CD4-positive, alpha-beta T cell (primary cell): ENCODE data around the gene GNAS-AS1. TPM values are rescaled to one million over a fixed set of nuclear protein-coding genes. Genes with fewer than 3 reads are reported as not detected.

ENCODE experiments used
- ATAC-seq: fragments of 200-7000 bp; cut with Tn5 transposase; one replicate; pipeline ENCODE4 v1.10.0; 2022; ENCODE audit warnings: mild to moderate bottlenecking; ENCODE audit not compliant: poor library complexity
- CTCF ChIA-PET: fragments of 350-600 bp; sonication (Branson Sonifier 250); formaldehyde crosslinking; loops from one replicate; lab custom pipeline; 2021; ENCODE audit warnings: antibody characterized with exemption, inconsistent platforms; lab: Charles Lee
- POLR2A ChIA-PET: fragments of 350-600 bp; sonication (Branson Sonifier 250); formaldehyde crosslinking; loops from one replicate; lab custom pipeline; 2021; ENCODE audit warnings: antibody characterized with exemption, inconsistent platforms; lab: Charles Lee
- DNase-seq, 14 experiments: peaks; one replicate each; pipeline ENCODE4 v3.0.0-alpha.2; 2013 to 2020; ENCODE audit warnings: mixed read lengths in 2 of 14
- H3K27ac ChIP-seq, 2 donors: one replicate each; pipeline versions ENCODE4 v1.5.1 to v1.7.0; 2013; ENCODE audit warnings: low read length in 2 of 2, low read depth in 1 of 2, mild to moderate bottlenecking in 1 of 2
- H3K27me3 ChIP-seq, 2 experiments: 1 replicate in 1 of 2; 2 replicates in 1 of 2; pipeline versions ENCODE4 v1.6.1 to v1.7.0; 2013; ENCODE audit warnings: low read length in 2 of 2, control low read depth in 1 of 2, mild to moderate bottlenecking in 1 of 2, moderate library complexity in 1 of 2; ENCODE audit not compliant: insufficient read depth in 2 of 2, control insufficient read depth in 1 of 2
- H3K36me3 ChIP-seq: one replicate; pipeline ENCODE4 v1.6.1; 2013; ENCODE audit warnings: low read length, control low read depth; ENCODE audit not compliant: insufficient read depth
- H3K4me1 ChIP-seq: one replicate; pipeline ENCODE4 v1.6.1; 2013; ENCODE audit warnings: low read length, control low read depth; ENCODE audit not compliant: insufficient read depth
- H3K4me3 ChIP-seq: one replicate; pipeline ENCODE4 v1.5.1; 2013; ENCODE audit warnings: mild to moderate bottlenecking, low read length, moderate library complexity
- H3K9me3 ChIP-seq, 2 experiments: 1 replicate in 1 of 2; 2 replicates in 1 of 2; pipeline versions ENCODE4 v1.6.1 to v1.7.0; 2013; ENCODE audit warnings: low read length in 2 of 2, mild to moderate bottlenecking in 2 of 2, control low read depth in 1 of 2, moderate library complexity in 1 of 2; ENCODE audit not compliant: control insufficient read depth in 1 of 2, insufficient read depth in 1 of 2
- H3K27ac Mint-ChIP-seq: one replicate; pipeline ENCODE4 v1.8.0; 2020; ENCODE audit warnings: mixed read lengths
- H3K27me3 Mint-ChIP-seq: one replicate; pipeline ENCODE4 v1.8.0; 2021; ENCODE audit warnings: mixed read lengths
- H3K36me3 Mint-ChIP-seq: one replicate; pipeline ENCODE4 v1.8.0; 2021; ENCODE audit warnings: low read depth, mixed read lengths
- H3K4me1 Mint-ChIP-seq: one replicate; pipeline ENCODE4 v1.8.0; 2021; ENCODE audit warnings: low read depth, mixed read lengths
- H3K4me3 Mint-ChIP-seq: one replicate; pipeline ENCODE4 v1.8.0; 2020; ENCODE audit warnings: mild to moderate bottlenecking, mixed read lengths
- H3K9me3 Mint-ChIP-seq: one replicate; pipeline ENCODE4 v1.8.0; 2020; ENCODE audit warnings: mixed read lengths
- CTCF ChIP-seq: fragments of 200-600 bp; IDR thresholded peaks from one replicate; pipeline ENCODE4 v1.8.0; 2022; ENCODE audit warnings: antibody characterized with exemption, mild to moderate bottlenecking
- intact Hi-C, 2 experiments: fragments of 100-400 bp; cut with DNase I in 1 of 2; cut with micrococcal nuclease in 1 of 2; formaldehyde crosslinking; loops; one replicate each; pipeline versions ENCODE4 v1.15.1 to v1.9.0; 2023 to 2025; cut with DNase I, micrococcal nuclease
- total RNA-seq, 174 experiments: library from RNA in 2 of 174; stranded (reverse) in 2 of 174; gene quantifications; one replicate each; pipeline ENCODE4 v1.2.3 and lab custom pipeline; 2021 to 2026

GNAS-AS1 gene
- total RNA-seq, 2 experiments from 2014 or later: not detected

GRCh38 chr20:58875111-58875510 lies 24.4 kb upstream of the GNAS-AS1 start:
- POLR2A ChIA-PET: interaction anchor here (0.9 to 1.3 kb wide), 2 partner anchors 14 to 16 kb away, joined by 3 read pairs; no protein-coding TSS in a partner anchor
- Mint-ChIP-seq H3K4me3 (no peak overlapping the region), H3K4me1 (peaks cover 32% of the 10 kb centered on the region), H3K9me3 (no peaks in the 10 kb centered on the region), H3K36me3 (no peaks in the 10 kb centered on the region), H3K27me3 (no peaks in the 10 kb centered on the region), H3K27ac (no peak overlapping the region)
- peaks cover 21% of the 10 kb centered on the region for H3K4me1 ChIP-seq
- no peaks in the 10 kb centered on the region for H3K27me3 ChIP-seq
- H3K27ac ChIP-seq: no peak overlapping the region
- no peaks in the 10 kb centered on the region for H3K9me3 ChIP-seq
- DNase-seq: no peak
- no peak overlapping the region for H3K4me3 ChIP-seq
- intact Hi-C loops: no loop called here
- ATAC-seq: no peak
- CTCF ChIA-PET: no interaction called here
- no peaks in the 10 kb centered on the region for H3K36me3 ChIP-seq
- no peak for TF ChIP-seq CTCF

GRCh38 chr20:58874469-58874868 lies 23.8 kb upstream of the GNAS-AS1 start:
- POLR2A ChIA-PET: interaction anchor here (0.9 to 1.3 kb wide), 2 partner anchors 14 to 17 kb away, joined by 3 read pairs; no protein-coding TSS in a partner anchor

GRCh38 chr20:58871533-58872102 lies 20.9 kb upstream of the GNAS-AS1 start:
- no peak overlapping the region for H3K27ac Mint-ChIP-seq
- H3K9me3 Mint-ChIP-seq: no peaks in the 10 kb centered on the region
- H3K27me3 Mint-ChIP-seq: no peaks in the 10 kb centered on the region
- intact Hi-C loops: loop anchor here (2.0 to 5.0 kb wide), 2 partner anchors 215 to 336 kb away; no protein-coding TSS in a partner anchor
- H3K36me3 Mint-ChIP-seq: no peaks in the 10 kb centered on the region
- no peak overlapping the region for H3K4me3 Mint-ChIP-seq
- Histone ChIP-seq H3K4me3 (no peak overlapping the region), H3K9me3 (no peaks in the 10 kb centered on the region), H3K27ac (no peak overlapping the region), H3K4me1 (peaks cover 3% of the 10 kb centered on the region), H3K27me3 (no peaks in the 10 kb centered on the region), H3K36me3 (no peaks in the 10 kb centered on the region)
- no peak for TF ChIP-seq CTCF
- ATAC-seq: no peak
- ChIA-PET CTCF (interaction anchor here (0.7 to 0.9 kb wide), 2 partner anchors 12 to 51 kb away, joined by 3 to 5 read pairs; no protein-coding TSS in a partner anchor), POLR2A (interaction anchor here (0.6 to 1.2 kb wide), 2 partner anchors 17 to 219 kb away, joined by 3 read pairs; no protein-coding TSS in a partner anchor)
- H3K4me1 Mint-ChIP-seq: peaks cover 9% of the 10 kb centered on the region
- no peak for DNase-seq

More at GRCh38 chr20:58874469-58874868, 23.8 kb upstream of the GNAS-AS1 start:
- peaks cover 28% of the 10 kb centered on the region for H3K4me1 Mint-ChIP-seq
- H3K27ac Mint-ChIP-seq: no peak overlapping the region
- Histone ChIP-seq H3K4me3 (no peak overlapping the region), H3K27ac (no peak overlapping the region), H3K36me3 (no peaks in the 10 kb centered on the region), H3K4me1 (peaks cover 21% of the 10 kb centered on the region), H3K9me3 (no peaks in the 10 kb centered on the region), H3K27me3 (no peaks in the 10 kb centered on the region)
- TF ChIP-seq CTCF: no peak
- H3K36me3 Mint-ChIP-seq: no peaks in the 10 kb centered on the region
- CTCF ChIA-PET: no interaction called here
- H3K27me3 Mint-ChIP-seq: no peaks in the 10 kb centered on the region
- H3K9me3 Mint-ChIP-seq: no peaks in the 10 kb centered on the region
- ATAC-seq (no peak), DNase-seq (no peak)
- intact Hi-C loops: loop anchor here in 1 of 2 experiments (5.0 kb wide), 1 partner anchor 333 kb away; no protein-coding TSS in a partner anchor
- no peak overlapping the region for H3K4me3 Mint-ChIP-seq
